Activated CD4-positive, alpha-beta T cell treated with anti-CD3 and anti-CD28 coated beads for 36 hours (primary cell): ENCODE measurements around the gene UBE2M. TPM values are rescaled to one million over a fixed set of nuclear protein-coding genes. Genes with fewer than 3 reads are reported as not detected.

ENCODE experiments used
- ATAC-seq: fragments of 200-7000 bp; cut with Tn5 transposase; one replicate; pipeline ENCODE4 v1.10.0; 2021; ENCODE audit warnings: mild to moderate bottlenecking, moderate library complexity
- CTCF ChIA-PET: fragments of 350-600 bp; sonication (Branson Sonifier 250); formaldehyde crosslinking; loops from one replicate; lab custom pipeline; 2021; ENCODE audit warnings: antibody characterized with exemption; lab: Charles Lee
- POLR2A ChIA-PET: fragments of 350-600 bp; sonication (Branson Sonifier 250); formaldehyde crosslinking; loops from one replicate; lab custom pipeline; 2021; ENCODE audit warnings: antibody characterized with exemption, inconsistent platforms; lab: Charles Lee
- DNase-seq: peaks from one replicate; pipeline ENCODE4 v3.0.0-alpha.2; 2020
- H3K27ac Mint-ChIP-seq: one replicate; pipeline ENCODE4 v1.8.0; 2021; ENCODE audit warnings: mixed read lengths
- H3K27me3 Mint-ChIP-seq: one replicate; pipeline ENCODE4 v1.8.0; 2021; ENCODE audit warnings: mixed read lengths
- H3K36me3 Mint-ChIP-seq: one replicate; pipeline ENCODE4 v1.8.0; 2021; ENCODE audit warnings: low read depth, mixed read lengths
- H3K4me1 Mint-ChIP-seq: one replicate; pipeline ENCODE4 v1.8.0; 2021; ENCODE audit warnings: mixed read lengths
- H3K4me3 Mint-ChIP-seq: one replicate; pipeline ENCODE4 v1.8.0; 2021; ENCODE audit warnings: mild to moderate bottlenecking, moderate library complexity, mixed read lengths
- H3K9me3 Mint-ChIP-seq: one replicate; pipeline ENCODE4 v1.8.0; 2021; ENCODE audit warnings: low read depth, mixed read lengths
- intact Hi-C, 2 experiments: fragments of 100-400 bp; cut with DNase I in 1 of 2; cut with micrococcal nuclease in 1 of 2; formaldehyde crosslinking; loops; one replicate each; pipeline versions ENCODE4 v1.14.2 to v1.15.1; 2022 to 2024; cut with DNase I, micrococcal nuclease
- total RNA-seq, 2 experiments: library from RNA; stranded (reverse); gene quantifications; one replicate each; pipeline ENCODE4 v1.2.3, GENCODE V29; 2021

The UBE2M gene
- total RNA-seq, 2 experiments from 2014 or later: 115 to 138 TPM

- peak; percentile 4 for DNase-seq
- H3K27ac Mint-ChIP-seq: no peak overlapping the region
- no peak overlapping the region for H3K4me3 Mint-ChIP-seq
- peaks cover 25% of the 10 kb centered on the region for H3K4me1 Mint-ChIP-seq
- no peaks in the 10 kb centered on the region for H3K9me3 Mint-ChIP-seq
- H3K27me3 Mint-ChIP-seq: no peaks in the 10 kb centered on the region
- intact Hi-C loops: no loop called here
- peaks cover 26% of the 10 kb centered on the region for H3K36me3 Mint-ChIP-seq
- ChIA-PET POLR2A (no interaction called here), CTCF (interaction anchor here (0.6 kb wide), 1 partner anchor 9 kb away, joined by 4 read pairs; no protein-coding TSS in a partner anchor)
- ATAC-seq: no peak
Observed at GRCh38 chr19:58569943-58570670, 11.7 kb upstream of the UBE2M start.

- intact Hi-C loops: no loop called here
- POLR2A ChIA-PET: no interaction called here
- peak; percentile 2 for DNase-seq
- H3K4me3 Mint-ChIP-seq: no peak overlapping the region
- no peak overlapping the region for H3K27ac Mint-ChIP-seq
- no peak for ATAC-seq
- peaks cover 25% of the 10 kb centered on the region for H3K4me1 Mint-ChIP-seq
- peaks cover 26% of the 10 kb centered on the region for H3K36me3 Mint-ChIP-seq
- CTCF ChIA-PET: interaction anchor here (0.6 kb wide), 1 partner anchor 8 kb away, joined by 4 read pairs; no protein-coding TSS in a partner anchor
- H3K27me3 Mint-ChIP-seq: no peaks in the 10 kb centered on the region
- no peaks in the 10 kb centered on the region for H3K9me3 Mint-ChIP-seq
Observed at GRCh38 chr19:58569191-58569942, 11.0 kb upstream of the UBE2M start.

GRCh38 chr19:58568453-58569130 is 10.2 kb upstream of the UBE2M start:
- POLR2A ChIA-PET: no interaction called here
- no peak for DNase-seq
- no peak for ATAC-seq
- peaks cover 27% of the 10 kb centered on the region for H3K4me1 Mint-ChIP-seq
- H3K27ac Mint-ChIP-seq: peak overlapping the region; percentile 45
- intact Hi-C loops: no loop called here
- no peak overlapping the region for H3K4me3 Mint-ChIP-seq
- peaks cover 26% of the 10 kb centered on the region for H3K36me3 Mint-ChIP-seq
- H3K27me3 Mint-ChIP-seq: no peaks in the 10 kb centered on the region
- CTCF ChIA-PET: interaction anchor here (0.6 to 2.7 kb wide), 3 partner anchors 12 to 48 kb away, joined by 3 to 12 read pairs (median 3); no protein-coding TSS in a partner anchor
- H3K9me3 Mint-ChIP-seq: no peaks in the 10 kb centered on the region

GRCh38 chr19:58566989-58567388 is 8.6 kb upstream of the UBE2M start:
- Mint-ChIP-seq H3K4me3 (no peak overlapping the region), H3K4me1 (peaks cover 30% of the 10 kb centered on the region), H3K27ac (no peak overlapping the region), H3K27me3 (no peaks in the 10 kb centered on the region), H3K9me3 (no peaks in the 10 kb centered on the region), H3K36me3 (peaks cover 24% of the 10 kb centered on the region)
- ChIA-PET CTCF (interaction anchor here (1.6 to 2.7 kb wide), 2 partner anchors 14 to 47 kb away, joined by 3 to 12 read pairs; no protein-coding TSS in a partner anchor), POLR2A (no interaction called here)
- intact Hi-C loops: no loop called here
- DNase-seq (no peak), ATAC-seq (no peak)

- Mint-ChIP-seq H3K4me3 (peak overlapping the region; percentile 74), H3K9me3 (no peaks in the 10 kb centered on the region), H3K4me1 (peaks cover 46% of the 10 kb centered on the region), H3K36me3 (peaks cover 14% of the 10 kb centered on the region), H3K27me3 (no peaks in the 10 kb centered on the region), H3K27ac (no peak overlapping the region)
- intact Hi-C loops: no loop called here
- ATAC-seq (no peak), DNase-seq (no peak)
- ChIA-PET CTCF (interaction anchor here (0.9 to 1.0 kb wide), 2 partner anchors 11 to 45 kb away, joined by 3 to 5 read pairs; no protein-coding TSS in a partner anchor), POLR2A (interaction anchor here (1.0 kb wide), 1 partner anchor 9 kb away, joined by 3 read pairs; the partner anchor contains the start of gene CHMP2A)
Observed at GRCh38 chr19:58563823-58564222, 5.4 kb upstream of the UBE2M start.

- Mint-ChIP-seq H3K4me1 (peaks cover 42% of the 10 kb centered on the region), H3K27ac (peak overlapping the region; percentile 67), H3K9me3 (no peaks in the 10 kb centered on the region), H3K4me3 (peak overlapping the region; percentile 74), H3K27me3 (no peaks in the 10 kb centered on the region), H3K36me3 (peaks cover 11% of the 10 kb centered on the region)
- ChIA-PET POLR2A (interaction anchor here (1.7 kb wide), 1 partner anchor 19 kb away, joined by 6 read pairs; the partner anchor contains the start of gene TRIM28), CTCF (interaction anchor here (0.9 kb wide), 2 partner anchors 44 to 49 kb away, joined by 3 to 5 read pairs; no protein-coding TSS in a partner anchor)
- intact Hi-C loops: no loop called here
- DNase-seq (peak; percentile 57), ATAC-seq (no peak)
Observed at GRCh38 chr19:58563034-58563573, 4.7 kb upstream of the UBE2M start.

- CTCF ChIA-PET: interaction anchor here (0.9 to 2.1 kb wide), 5 partner anchors 17 to 48 kb away, joined by 3 to 10 read pairs (median 4); no protein-coding TSS in a partner anchor
- intact Hi-C loops: no loop called here
- POLR2A ChIA-PET: interaction anchor here (1.7 kb wide), 1 partner anchor 19 kb away, joined by 6 read pairs; the partner anchor contains the start of gene TRIM28
- ATAC-seq: no peak
- peak overlapping the region; percentile 67 for H3K27ac Mint-ChIP-seq
- peaks cover 18% of the 10 kb centered on the region for H3K36me3 Mint-ChIP-seq
- no peaks in the 10 kb centered on the region for H3K27me3 Mint-ChIP-seq
- peak; percentile 66 for DNase-seq
- peaks cover 45% of the 10 kb centered on the region for H3K4me1 Mint-ChIP-seq
- H3K4me3 Mint-ChIP-seq: peak overlapping the region; percentile 74
- no peaks in the 10 kb centered on the region for H3K9me3 Mint-ChIP-seq
Observed at GRCh38 chr19:58562122-58563033, 4.0 kb upstream of the UBE2M start.

- peaks cover 24% of the 10 kb centered on the region for H3K36me3 Mint-ChIP-seq
- intact Hi-C loops: no loop called here
- no peak overlapping the region for H3K27ac Mint-ChIP-seq
- ChIA-PET CTCF (interaction anchor here (0.6 to 2.1 kb wide), 4 partner anchors 8 to 41 kb away, joined by 3 to 10 read pairs (median 4); no protein-coding TSS in a partner anchor), POLR2A (interaction anchor here (1.7 to 2.4 kb wide), 3 partner anchors 14 to 18 kb away, joined by 6 to 12 read pairs (median 9); partner anchors contain the start of gene TRIM28)
- DNase-seq: no peak
- no peaks in the 10 kb centered on the region for H3K27me3 Mint-ChIP-seq
- no peaks in the 10 kb centered on the region for H3K9me3 Mint-ChIP-seq
- peaks cover 54% of the 10 kb centered on the region for H3K4me1 Mint-ChIP-seq
- no peak for ATAC-seq
- H3K4me3 Mint-ChIP-seq: peak overlapping the region; percentile 74
Observed at GRCh38 chr19:58561373-58562121, 3.1 kb upstream of the UBE2M start.

GRCh38 chr19:58560921-58561320 is 2.5 kb upstream of the UBE2M start:
- CTCF ChIA-PET: interaction anchor here (0.6 to 2.1 kb wide), 3 partner anchors 21 to 181 kb away, joined by 3 to 10 read pairs (median 3); no protein-coding TSS in a partner anchor
- ATAC-seq: no peak
- no peak overlapping the region for H3K27ac Mint-ChIP-seq

More at GRCh38 chr19:58560921-58561320, 2.5 kb upstream of the UBE2M start:
- H3K36me3 Mint-ChIP-seq: peaks cover 26% of the 10 kb centered on the region
- no peaks in the 10 kb centered on the region for H3K9me3 Mint-ChIP-seq
- POLR2A ChIA-PET: interaction anchor here (2.2 to 2.4 kb wide), 2 partner anchors 15 to 17 kb away, joined by 9 to 12 read pairs; partner anchors contain the start of gene TRIM28
- no peak overlapping the region for H3K4me3 Mint-ChIP-seq
- intact Hi-C loops: no loop called here
- no peaks in the 10 kb centered on the region for H3K27me3 Mint-ChIP-seq
- DNase-seq: no peak
- peaks cover 59% of the 10 kb centered on the region for H3K4me1 Mint-ChIP-seq
